PC-3 (cell line): Measurements from ENCODE around the gene PFKL. TPM values are rescaled to one million over a fixed set of nuclear protein-coding genes. Genes with fewer than 3 reads are reported as not detected.

ENCODE experiments used
- ATAC-seq: fragments of 200-7000 bp; cut with Tn5 transposase; 2 replicates; pipeline ENCODE4 v1.9.1; 2020; ENCODE audit warnings: mild to moderate bottlenecking, moderate library complexity
- BruUV-seq: library from RNA; stranded (reverse); fragments of 400-500 nt; replicated peaks from 2 replicates; lab custom pipeline; 2021; lab: Mats Ljungman, UMichigan
- CTCF ChIA-PET: fragments of 300-600 bp; sonication (Branson Sonifier 250); formaldehyde crosslinking; loops from one replicate; lab custom pipeline; 2022; ENCODE audit warnings: antibody characterized with exemption; lab: Charles Lee
- POLR2A ChIA-PET: fragments of 300-600 bp; sonication (Branson Sonifier 250); formaldehyde crosslinking; loops from one replicate; lab custom pipeline; 2022; ENCODE audit warnings: antibody characterized with exemption; ENCODE audit not compliant: unreplicated experiment; lab: Charles Lee
- DNase-seq: peaks from one replicate; pipeline ENCODE4 v3.0.0-alpha.2; 2015
- H2AFZ ChIP-seq: fragments of 300-600 bp; sonication (generic); 2 replicates; pipeline ENCODE4 v1.6.0; 2016; ENCODE audit warnings: antibody characterized with exemption, low read length
- H3F3A ChIP-seq: fragments of 300-600 bp; sonication (generic); one replicate; pipeline ENCODE4 v1.6.0; 2017; ENCODE audit warnings: antibody characterized with exemption, low read length, control low read depth, mild to moderate bottlenecking; ENCODE audit not compliant: unreplicated experiment
- H3K27ac ChIP-seq: fragments of 300-600 bp; sonication (generic); 2 replicates; pipeline ENCODE4 v1.5.1; 2016; ENCODE audit warnings: mild to moderate bottlenecking, low read length
- H3K27me3 ChIP-seq: fragments of 300-600 bp; sonication (generic); 2 replicates; pipeline ENCODE4 v1.6.1; 2016; ENCODE audit warnings: low read length, mixed read lengths
- H3K36me3 ChIP-seq: fragments of 300-600 bp; sonication (generic); 2 replicates; pipeline ENCODE4 v1.6.1; 2016; ENCODE audit warnings: low read depth, mixed run types, low read length, mixed read lengths
- H3K4me1 ChIP-seq: fragments of 300-600 bp; sonication (generic); 2 replicates; pipeline ENCODE4 v1.5.1; 2016; ENCODE audit warnings: low read length; ENCODE audit not compliant: insufficient read depth
- H3K4me2 ChIP-seq: fragments of 300-600 bp; sonication (generic); 2 replicates; pipeline ENCODE4 v1.6.0; 2016; ENCODE audit warnings: low read length
- H3K4me3 ChIP-seq: fragments of 300-600 bp; sonication (generic); 2 replicates; pipeline ENCODE4 v1.5.1; 2016; ENCODE audit warnings: mild to moderate bottlenecking, low read length, mixed read lengths
- H3K79me2 ChIP-seq: fragments of 300-600 bp; sonication (generic); 2 replicates; pipeline ENCODE4 v1.6.1; 2017; ENCODE audit warnings: low read length, mixed read lengths
- H3K9ac ChIP-seq: fragments of 300-600 bp; sonication (generic); 2 replicates; pipeline ENCODE4 v1.6.0; 2016; ENCODE audit warnings: mild to moderate bottlenecking, low read length
- H3K9me2 ChIP-seq: fragments of 300-600 bp; sonication (generic); replicated peaks from 2 replicates; pipeline ENCODE4 v1.6.1; 2016; ENCODE audit warnings: mixed run types, low read length, mixed read lengths
- H3K9me3 ChIP-seq: fragments of 300-600 bp; sonication (generic); 2 replicates; pipeline ENCODE4 v1.6.1; 2016; ENCODE audit warnings: low read length, mixed read lengths
- H4K20me1 ChIP-seq: fragments of 300-600 bp; sonication (generic); 2 replicates; pipeline ENCODE4 v1.6.1; 2016; ENCODE audit warnings: low read length, mixed read lengths
- EZH2 ChIP-seq: fragments of 300-600 bp; sonication (generic); IDR thresholded peaks from one replicate; pipeline ENCODE4 v1.6.1; 2017; ENCODE audit warnings: antibody characterized with exemption, mild to moderate bottlenecking, low read length; ENCODE audit not compliant: unreplicated experiment
- EZH2phosphoT487 ChIP-seq: fragments of 300-600 bp; sonication (generic); IDR thresholded peaks from 2 replicates; pipeline ENCODE4 v1.6.1; 2018; ENCODE audit warnings: mild to moderate bottlenecking, antibody characterized with exemption, low read length, borderline replicate concordance
- intact Hi-C: fragments of 100-400 bp; cut with micrococcal nuclease; formaldehyde crosslinking; loops from 2 replicates; pipeline ENCODE4 v1.9.0; 2023
- total RNA-seq: library from RNA; depleted of rRNA; stranded (reverse); fragments of >200 nt; gene quantifications from 2 replicates; pipeline ENCODE4 v1.2.3, GENCODE V29; 2014
- TF ChIP-seq, protein P1 (sequence below): fragments of 300-600 bp; sonication (generic); conservative IDR thresholded peaks from 2 replicates; pipeline ENCODE4 v1.5.1; 2017; ENCODE audit warnings: antibody characterized with exemption, low read depth, mild to moderate bottlenecking, low read length

PFKL gene
- total RNA-seq, 1 experiment from 2014 or later = 223 TPM

- no peaks in the 10 kb centered on the region for H3K9me2 ChIP-seq
- peaks cover 62% of the 10 kb centered on the region for H3K79me2 ChIP-seq
- peaks cover 28% of the 10 kb centered on the region for H3K4me1 ChIP-seq
- POLR2A ChIA-PET = no interaction called here
- CTCF ChIA-PET = no interaction called here
- H2AFZ ChIP-seq = no peak overlapping the region
- H3K4me2 ChIP-seq = no peak overlapping the region
- TF ChIP-seq, protein P1, sequence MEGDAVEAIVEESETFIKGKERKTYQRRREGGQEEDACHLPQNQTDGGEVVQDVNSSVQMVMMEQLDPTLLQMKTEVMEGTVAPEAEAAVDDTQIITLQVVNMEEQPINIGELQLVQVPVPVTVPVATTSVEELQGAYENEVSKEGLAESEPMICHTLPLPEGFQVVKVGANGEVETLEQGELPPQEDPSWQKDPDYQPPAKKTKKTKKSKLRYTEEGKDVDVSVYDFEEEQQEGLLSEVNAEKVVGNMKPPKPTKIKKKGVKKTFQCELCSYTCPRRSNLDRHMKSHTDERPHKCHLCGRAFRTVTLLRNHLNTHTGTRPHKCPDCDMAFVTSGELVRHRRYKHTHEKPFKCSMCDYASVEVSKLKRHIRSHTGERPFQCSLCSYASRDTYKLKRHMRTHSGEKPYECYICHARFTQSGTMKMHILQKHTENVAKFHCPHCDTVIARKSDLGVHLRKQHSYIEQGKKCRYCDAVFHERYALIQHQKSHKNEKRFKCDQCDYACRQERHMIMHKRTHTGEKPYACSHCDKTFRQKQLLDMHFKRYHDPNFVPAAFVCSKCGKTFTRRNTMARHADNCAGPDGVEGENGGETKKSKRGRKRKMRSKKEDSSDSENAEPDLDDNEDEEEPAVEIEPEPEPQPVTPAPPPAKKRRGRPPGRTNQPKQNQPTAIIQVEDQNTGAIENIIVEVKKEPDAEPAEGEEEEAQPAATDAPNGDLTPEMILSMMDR = no peak
- no peak for TF ChIP-seq EZH2
- no peak for TF ChIP-seq EZH2phosphoT487
- no peaks in the 10 kb centered on the region for H3F3A ChIP-seq
- BruUV-seq = no TSS peak
- ATAC-seq = no peak
- no peaks in the 10 kb centered on the region for H3K27me3 ChIP-seq
- no peak overlapping the region for H3K9ac ChIP-seq
- H3K9me3 ChIP-seq = no peaks in the 10 kb centered on the region
- H3K27ac ChIP-seq = no peak overlapping the region
- intact Hi-C loops = no loop called here
- DNase-seq = no peak
- peaks cover 10% of the 10 kb centered on the region for H3K36me3 ChIP-seq
- no peak overlapping the region for H3K4me3 ChIP-seq
- H4K20me1 ChIP-seq = peaks cover 32% of the 10 kb centered on the region
Measured at GRCh38 chr21:44303490-44303981, 3.7 kb downstream of the PFKL start.

DNA sequence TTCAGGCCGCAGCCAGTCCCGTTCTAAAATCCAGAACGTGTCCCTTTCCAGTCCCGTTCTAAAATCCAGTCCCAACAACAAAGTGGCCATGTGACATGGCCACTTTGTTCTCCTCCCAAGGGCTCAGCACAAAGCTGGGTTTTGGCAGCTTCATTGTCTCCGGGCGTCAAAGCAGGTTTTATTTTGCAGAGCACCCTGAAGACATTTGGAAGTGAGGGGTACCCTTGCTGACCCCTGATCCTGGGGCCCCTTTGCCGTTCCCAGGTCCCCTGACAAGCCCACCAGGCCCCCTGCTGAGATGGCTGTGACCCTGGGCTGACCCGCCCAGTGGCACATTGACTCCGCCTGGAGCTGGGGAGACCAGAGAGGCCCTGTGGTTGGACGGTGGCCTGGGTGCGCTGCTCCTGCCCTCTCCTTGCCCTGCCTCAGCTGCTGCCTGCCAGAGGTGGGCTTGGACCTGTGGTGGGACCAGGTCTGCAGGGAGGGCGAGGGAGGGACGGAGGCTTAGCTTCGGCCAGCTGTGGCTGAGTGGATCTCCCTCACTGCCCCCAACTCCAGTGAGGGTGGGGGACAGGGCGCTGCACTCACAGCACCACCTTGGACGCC, 4.3 kb downstream of the PFKL start:
- ChIA-PET POLR2A (no interaction called here), CTCF (no interaction called here)
- DNase-seq (no peak), ATAC-seq (no peak)
- H3K4me2 ChIP-seq = no peak overlapping the region
- TF ChIP-seq EZH2 (no peak), EZH2phosphoT487 (no peak)
- TF ChIP-seq, protein P1 = no peak
- H2AFZ ChIP-seq = no peak overlapping the region
- H3K4me3 ChIP-seq = no peak overlapping the region
- no TSS peak for BruUV-seq
- H3K4me1 ChIP-seq = peaks cover 26% of the 10 kb centered on the region
- H3K79me2 ChIP-seq = peaks cover 62% of the 10 kb centered on the region
- no peaks in the 10 kb centered on the region for H3F3A ChIP-seq
- no peaks in the 10 kb centered on the region for H3K9me3 ChIP-seq
- H3K27me3 ChIP-seq = no peaks in the 10 kb centered on the region
- intact Hi-C loops = no loop called here
- no peaks in the 10 kb centered on the region for H3K9me2 ChIP-seq
- H3K36me3 ChIP-seq = peaks cover 10% of the 10 kb centered on the region
- peaks cover 32% of the 10 kb centered on the region for H4K20me1 ChIP-seq
- no peak overlapping the region for H3K27ac ChIP-seq
- no peak overlapping the region for H3K9ac ChIP-seq

GRCh38 chr21:44304877-44305293, 5.0 kb downstream of the PFKL start:
- peak; percentile 45; the same call in 1 of the 2 replicates for ATAC-seq
- no TSS peak for BruUV-seq
- Histone ChIP-seq H3K4me3 (no peak overlapping the region), H3K4me1 (peaks cover 22% of the 10 kb centered on the region), H3K9me3 (no peaks in the 10 kb centered on the region), H4K20me1 (peaks cover 32% of the 10 kb centered on the region), H2AFZ (no peak overlapping the region), H3F3A (no peaks in the 10 kb centered on the region), H3K4me2 (no peak overlapping the region), H3K79me2 (peaks cover 62% of the 10 kb centered on the region), H3K36me3 (peaks cover 10% of the 10 kb centered on the region), H3K27me3 (no peaks in the 10 kb centered on the region), H3K9ac (no peak overlapping the region), H3K9me2 (no peaks in the 10 kb centered on the region), H3K27ac (no peak overlapping the region)
- ChIA-PET CTCF (no interaction called here), POLR2A (no interaction called here)
- intact Hi-C loops = no loop called here
- DNase-seq = peak; percentile 51
- TF ChIP-seq, protein P1 = peak; percentile 83
- no peak for TF ChIP-seq EZH2phosphoT487
